ENCODE measurements around the gene PSME1.
A peak's percentile ranks its signal among the peaks of the same experiment; 100 is the strongest.

Gene PSME1

DNA sequence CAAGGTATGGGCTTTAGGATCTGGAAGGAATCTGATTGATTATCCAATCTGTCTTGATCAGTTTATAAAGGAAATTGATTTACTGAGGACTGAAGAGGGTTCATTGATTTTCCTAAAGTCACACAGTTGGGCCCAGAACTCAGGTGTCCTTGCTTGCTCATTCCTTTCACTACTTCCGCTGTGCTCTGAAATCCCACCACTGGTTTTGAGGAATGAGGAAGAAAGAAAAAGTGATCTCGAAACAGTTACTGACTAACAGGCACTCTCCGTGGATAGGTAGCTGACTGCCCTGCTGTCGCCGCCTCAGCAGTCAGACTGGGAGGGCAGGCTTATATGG is 5.6 kb upstream of the PSME1 start, which contains the start of gene FITM1:
Gene FITM1, plus strand, starts transcription at position 280 of the 337 bp plus-strand sequence. CDS start 905 bp downstream, outside the sequence.
- DNase-seq (ENCODE audit: low read depth in 2 of 2) = no peak

GRCh38 chr14:24130717-24131548 is 5.1 kb upstream of the PSME1 start:
- DNase-seq (ENCODE audit: low read depth in 2 of 2) = no peak

- no peak for DNase-seq (ENCODE audit: low read depth in 2 of 2)
Observed at GRCh38 chr14:24131549-24131966, 4.4 kb upstream of the PSME1 start.

DNA sequence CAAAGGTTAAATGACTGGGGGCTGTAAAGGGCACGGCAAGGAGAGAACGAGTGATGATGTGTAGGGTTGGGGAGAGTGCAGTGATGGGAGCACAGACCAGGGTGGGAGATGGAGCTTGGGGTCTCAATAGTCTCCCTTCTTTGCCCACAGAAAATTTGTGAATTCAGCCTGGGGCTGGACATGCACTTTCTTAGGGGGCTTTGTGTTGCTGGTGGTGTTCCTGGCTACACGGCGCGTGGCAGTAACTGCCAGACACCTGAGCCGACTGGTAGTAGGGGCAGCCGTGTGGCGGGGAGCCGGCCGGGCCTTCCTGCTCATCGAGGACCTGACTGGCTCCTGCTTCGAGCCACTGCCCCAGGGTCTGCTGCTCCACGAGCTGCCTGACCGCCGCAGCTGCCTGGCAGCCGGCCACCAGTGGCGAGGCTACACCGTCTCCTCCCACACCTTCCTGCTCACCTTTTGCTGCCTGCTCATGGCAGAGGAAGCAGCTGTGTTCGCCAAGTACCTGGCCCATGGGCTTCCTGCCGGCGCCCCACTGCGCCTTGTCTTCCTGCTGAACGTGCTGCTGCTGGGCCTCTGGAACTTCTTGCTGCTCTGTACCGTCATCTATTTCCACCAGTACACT is 3.8 kb upstream of the PSME1 start:
- no peak for DNase-seq (ENCODE audit: low read depth in 2 of 2)

DNA sequence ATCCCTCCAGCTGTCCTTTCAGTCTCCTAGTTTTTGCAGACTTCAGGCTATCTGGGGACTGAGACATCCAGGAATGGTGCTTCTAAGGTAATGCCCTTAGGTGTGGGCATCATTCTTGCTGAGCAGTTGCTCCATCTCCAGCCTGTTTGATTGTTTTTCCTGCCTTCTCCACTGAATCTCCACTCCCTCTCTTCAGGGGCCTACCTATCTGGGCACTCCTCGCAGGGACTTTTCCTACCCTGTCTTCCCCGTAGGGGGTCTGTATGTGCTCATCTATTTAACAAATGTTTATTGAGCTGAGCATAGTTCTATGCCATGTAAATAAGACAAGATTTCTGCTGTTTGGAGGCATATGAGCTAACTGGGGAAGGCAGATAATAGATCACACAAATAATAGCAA is 3.0 kb upstream of the PSME1 start:
- DNase-seq (ENCODE audit: low read depth in 2 of 2) = no peak

DNA sequence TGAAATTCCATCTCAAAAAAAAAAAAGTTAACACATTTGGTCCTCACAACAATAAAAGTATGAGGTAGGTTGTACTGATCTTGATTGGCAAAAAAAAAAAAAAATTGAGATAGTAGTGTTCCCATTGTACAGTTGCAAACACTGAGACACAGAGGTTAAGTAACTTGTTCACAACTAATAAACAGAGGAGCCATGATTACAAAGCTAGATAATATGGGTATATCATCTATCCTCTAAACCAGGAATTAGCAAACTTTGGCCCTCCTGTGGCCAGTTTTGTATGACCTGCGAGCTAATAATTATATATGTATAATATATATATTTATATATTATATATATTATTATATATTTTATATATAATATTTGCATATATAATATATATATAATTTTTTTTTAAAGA is 2.3 kb upstream of the PSME1 start:
- no peak for DNase-seq (ENCODE audit: low read depth in 2 of 2)

DNA sequence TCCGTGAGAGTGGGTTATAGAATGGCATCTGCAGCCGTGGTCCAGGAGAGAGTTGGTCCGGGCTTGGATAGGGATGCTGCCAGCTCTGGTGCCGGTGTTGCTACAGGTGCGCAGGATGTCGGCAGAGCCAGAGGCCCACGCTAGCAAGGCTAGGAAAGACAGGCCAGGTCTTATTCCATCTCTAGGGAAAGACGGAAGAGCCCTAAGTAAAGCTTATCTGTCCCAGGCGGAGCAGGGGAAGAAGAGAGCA is 485 bp upstream of the PSME1 start:
- no peak for DNase-seq (ENCODE audit: low read depth in 2 of 2)

DNA sequence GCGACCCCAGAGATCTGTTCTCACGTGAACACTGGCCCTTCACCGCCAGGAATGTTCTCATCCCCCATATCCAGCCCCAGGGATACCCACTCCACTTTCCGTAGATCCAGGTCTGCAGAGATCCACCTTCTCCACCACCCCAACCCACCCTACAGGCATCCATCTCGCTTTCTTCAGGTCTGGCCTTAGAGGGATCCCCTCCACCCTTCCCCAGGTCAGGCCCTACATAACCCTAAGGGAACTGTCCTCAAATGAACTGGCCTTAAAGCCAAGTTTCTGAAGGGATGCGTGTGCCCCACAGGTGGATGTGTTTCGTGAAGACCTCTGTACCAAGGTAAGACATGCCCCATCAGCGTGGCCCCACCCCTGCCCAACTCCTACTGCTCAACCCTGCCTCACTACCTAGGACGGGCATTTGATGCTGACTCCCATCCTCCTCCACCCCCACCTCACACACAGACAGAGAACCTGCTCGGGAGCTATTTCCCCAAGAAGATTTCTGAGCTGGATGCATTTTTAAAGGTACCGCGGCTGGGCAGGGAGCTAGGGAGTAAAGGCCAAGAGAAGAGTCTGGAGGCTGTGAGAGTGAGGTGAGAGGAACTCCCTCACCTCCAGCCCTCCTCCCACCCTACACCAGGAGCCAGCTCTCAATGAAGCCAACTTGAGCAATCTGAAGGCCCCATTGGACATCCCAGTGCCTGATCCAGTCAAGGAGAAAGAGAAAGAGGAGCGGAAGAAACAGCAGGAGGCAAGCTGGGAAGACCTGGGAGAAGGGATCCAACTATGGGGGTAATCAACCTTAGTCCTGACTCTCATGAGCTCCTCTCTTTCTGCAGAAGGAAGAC is 912 bp downstream of the PSME1 start:
- DNase-seq (ENCODE audit: low read depth in 2 of 2) = no peak

GRCh38 chr14:24137529-24138395 is 1.8 kb downstream of the PSME1 start:
- no peak for DNase-seq (ENCODE audit: low read depth in 2 of 2)

- DNase-seq (ENCODE audit: low read depth in 2 of 2) = no peak
Observed at GRCh38 chr14:24138396-24139271, 2.6 kb downstream of the PSME1 start.

DNA sequence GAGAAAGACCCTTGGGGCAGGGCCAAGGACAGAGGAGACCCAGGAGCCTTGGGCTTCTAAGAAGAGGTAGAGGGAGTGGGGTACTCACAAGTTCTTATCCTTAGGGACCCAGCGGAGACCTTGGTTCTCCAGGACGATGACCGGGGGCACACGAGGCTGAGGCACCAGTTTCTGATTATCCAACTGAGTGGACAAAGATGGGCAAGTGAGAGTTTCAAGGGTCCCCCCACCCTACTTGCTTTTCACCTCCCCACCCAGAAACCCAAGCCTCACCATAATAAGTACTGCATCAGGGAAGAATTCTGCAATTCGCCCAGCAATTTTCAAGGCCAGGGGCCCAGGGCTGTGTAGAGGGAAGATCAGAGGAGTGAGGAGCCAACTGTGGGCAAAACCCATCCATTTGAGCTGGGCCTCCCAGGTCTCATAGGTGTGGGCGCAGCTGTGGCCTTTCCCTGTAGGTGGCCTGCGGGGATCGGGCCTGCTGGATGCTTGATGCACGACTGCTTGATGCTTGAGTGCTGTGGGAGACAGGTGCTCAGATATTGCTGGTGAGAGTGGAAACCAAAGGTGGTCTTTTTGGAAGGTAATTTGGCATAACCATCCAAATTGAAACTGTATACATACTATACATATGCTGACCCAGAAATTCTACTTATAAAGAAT is 3.4 kb downstream of the PSME1 start:
- no peak for DNase-seq (ENCODE audit: low read depth in 2 of 2)

- peak; percentile 99 to 100 for DNase-seq (ENCODE audit: low read depth in 2 of 2)
Observed at GRCh38 chr14:24141097-24141880, 5.3 kb downstream of the PSME1 start, which contains the start of gene EMC9. Gene EMC9 (minus strand): TSS chr14:24141591. CDS start chr14:24141304, 287 bp downstream.

- DNase-seq (ENCODE audit: low read depth in 2 of 2) = no peak
Observed at GRCh38 chr14:24143511-24143910, 7.5 kb downstream of the PSME1 start.

GRCh38 chr14:24144451-24144850 is 8.5 kb downstream of the PSME1 start:
- no peak for DNase-seq (ENCODE audit: low read depth in 2 of 2)

DNA sequence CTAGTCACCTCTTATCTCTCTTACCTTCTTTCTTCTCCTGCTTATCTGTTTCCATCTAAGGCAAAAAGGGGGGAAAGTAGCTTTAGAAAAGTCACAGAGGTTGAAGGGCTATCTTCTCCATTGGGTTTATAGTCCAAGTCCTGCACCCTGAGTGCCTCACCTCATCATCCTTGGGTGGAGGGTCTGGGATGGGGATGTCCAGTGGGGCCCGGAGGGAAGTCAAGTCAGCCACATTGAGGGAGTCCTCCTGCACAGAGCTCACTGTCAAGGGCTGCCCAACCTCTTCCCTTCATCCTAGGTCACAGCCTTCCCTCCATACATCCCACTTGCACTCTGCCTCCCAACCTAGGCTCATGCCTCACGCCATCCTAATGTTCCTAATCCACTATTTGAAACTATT is 9.2 kb downstream of the PSME1 start:
- DNase-seq (ENCODE audit: low read depth in 2 of 2) = no peak

DNA sequence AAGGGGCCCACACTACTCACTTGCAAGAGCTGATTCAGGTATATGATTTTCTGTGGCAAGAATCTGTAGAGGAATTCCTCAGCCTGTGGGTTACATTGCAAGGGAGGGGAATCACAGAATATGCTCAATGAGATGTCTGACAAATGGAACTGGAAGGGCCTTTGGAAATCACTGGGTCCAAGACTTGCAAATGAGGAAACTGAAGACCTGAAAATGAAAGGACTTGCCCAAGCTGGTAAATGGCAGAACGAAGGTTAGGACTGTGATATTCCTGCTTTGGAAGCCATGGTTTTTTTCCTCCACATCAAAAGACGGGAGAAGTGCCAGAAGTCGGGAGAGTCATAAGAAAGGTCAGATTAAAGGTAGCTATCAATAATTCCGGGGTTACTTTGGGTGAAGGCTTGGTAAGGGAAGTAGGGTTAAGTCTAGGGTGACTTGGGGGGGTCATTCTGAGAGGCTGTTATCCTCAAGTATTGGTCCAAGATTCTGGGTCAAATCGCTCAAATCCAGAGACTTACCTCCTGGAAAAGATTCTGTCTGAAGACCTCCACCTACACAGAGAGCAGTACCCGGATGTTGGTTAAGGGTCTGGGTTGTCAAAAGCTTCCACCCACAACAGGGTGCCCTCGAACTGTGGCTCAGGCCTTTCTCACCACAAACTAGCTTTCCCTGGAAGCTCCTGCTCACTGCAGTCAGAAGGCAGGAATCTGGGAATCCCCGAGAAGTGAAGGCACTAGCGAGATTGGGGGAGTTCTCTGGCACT is 9.9 kb downstream of the PSME1 start:
- no peak for DNase-seq (ENCODE audit: low read depth in 2 of 2)

GRCh38 chr14:24146453-24146977 is 10.5 kb downstream of the PSME1 start, which contains the start of gene PSME2:
Gene PSME2 (minus strand): TSS chr14:24146610. CDS start chr14:24146581, 29 bp downstream.
- DNase-seq (ENCODE audit: low read depth in 2 of 2) = peak; percentile 86 to 92
